Measurements from ENCODE around the gene ZNF433.

ZNF433 gene

DNA sequence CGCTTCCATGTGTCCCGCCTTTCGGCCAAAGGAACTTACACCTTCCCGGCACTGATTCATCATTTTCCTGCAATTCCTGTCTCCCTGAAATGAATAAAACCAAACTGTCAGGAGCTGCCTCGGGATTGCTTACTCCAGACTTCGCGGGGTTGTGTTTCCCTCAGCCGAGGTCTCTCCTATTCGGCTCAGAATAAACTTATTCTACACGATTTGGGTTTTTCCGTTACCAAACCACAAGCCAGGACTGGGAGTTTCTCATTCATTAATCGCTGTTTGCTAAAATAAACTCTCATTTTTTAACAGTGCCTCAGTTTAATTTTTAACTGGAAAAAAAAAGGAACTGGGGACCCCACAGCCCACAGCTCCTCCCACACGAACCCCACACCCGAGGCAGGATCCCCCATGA is 16.6 kb upstream of the ZNF433 start:
- H3K4me3 ChIP-seq, result peak overlapping the region; percentile 89
- H4K20me1 ChIP-seq, result no peaks in the 10 kb centered on the region
- peak overlapping the region; percentile 78 for H3K27ac ChIP-seq
- H3K36me3 ChIP-seq, result peaks cover 33% of the 10 kb centered on the region
- H3K4me1 ChIP-seq, result peaks cover 10% of the 10 kb centered on the region
- TF ChIP-seq Cebpa-rat (IDR thresholded peaks at IDR 0.05), result no peak
- peak overlapping the region; percentile 95 for H3K4me2 ChIP-seq
- H3K9ac ChIP-seq, result peak overlapping the region; percentile 84
- no peaks in the 10 kb centered on the region for H3K27me3 ChIP-seq
- peaks cover 38% of the 10 kb centered on the region for H3K9me3 ChIP-seq

DNA sequence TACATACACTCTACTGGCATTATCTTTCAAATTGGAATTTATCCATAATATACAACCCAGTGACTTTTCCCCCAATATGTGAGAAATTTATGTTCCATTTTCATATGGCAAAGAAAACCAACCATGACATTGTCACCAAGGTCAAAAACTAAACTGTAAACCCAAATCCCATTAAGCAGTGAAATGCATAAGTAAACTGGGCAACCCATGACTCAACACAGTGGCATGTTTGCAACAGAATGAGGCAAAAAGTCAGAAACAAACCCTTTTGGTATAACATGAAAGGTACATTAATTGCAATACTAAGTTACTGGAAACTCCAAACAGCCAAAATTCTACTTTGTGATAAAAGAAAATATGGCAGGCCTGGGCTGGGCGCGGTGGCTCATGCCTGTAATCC is 12.4 kb upstream of the ZNF433 start:
- H3K27ac ChIP-seq, result no peak overlapping the region
- H3K9ac ChIP-seq, result no peak overlapping the region
- H4K20me1 ChIP-seq, result no peaks in the 10 kb centered on the region
- no peaks in the 10 kb centered on the region for H3K27me3 ChIP-seq
- H3K36me3 ChIP-seq, result peaks cover 75% of the 10 kb centered on the region
- H3K4me1 ChIP-seq, result peaks cover 10% of the 10 kb centered on the region
- TF ChIP-seq Cebpa-rat (IDR thresholded peaks at IDR 0.05), result no peak
- H3K4me2 ChIP-seq, result no peak overlapping the region
- H3K4me3 ChIP-seq, result 0 out of 2 replicates have a peak overlapping the region, but pooled peaks have one; percentile 8
- H3K9me3 ChIP-seq, result peaks cover 80% of the 10 kb centered on the region

DNA sequence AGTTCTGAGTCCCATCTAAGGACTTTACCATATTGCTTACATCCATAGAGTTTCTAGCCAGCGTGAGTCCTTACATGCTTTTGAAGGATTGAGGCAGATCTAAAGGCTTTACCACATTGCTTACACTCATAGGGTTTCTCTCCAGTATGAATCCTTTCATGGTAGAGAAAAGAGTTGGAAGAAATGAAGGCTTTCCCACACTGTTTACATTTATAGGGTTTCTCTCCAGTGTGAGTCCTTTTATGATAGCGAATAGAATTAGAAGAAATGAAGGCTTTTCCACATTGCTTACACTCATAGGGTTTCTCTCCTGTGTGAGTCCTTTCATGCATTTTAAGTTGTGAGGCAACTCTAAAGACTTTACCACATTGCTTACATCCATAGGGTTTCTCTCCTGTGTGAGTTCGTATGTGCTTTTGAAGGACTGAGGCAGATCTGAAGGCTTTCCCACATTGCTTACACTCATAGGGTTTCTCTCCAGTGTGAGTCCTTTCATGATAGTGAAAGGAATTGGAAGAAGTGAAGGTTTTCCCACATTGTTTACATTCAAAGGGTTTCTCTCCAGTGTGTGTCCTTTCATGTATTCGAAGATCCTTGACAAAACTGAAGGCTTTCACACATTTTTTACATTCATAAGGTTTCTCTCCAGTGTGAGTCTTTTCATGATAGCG is 8.4 kb upstream of the ZNF433 start:
- Histone ChIP-seq H3K9me3 (peaks cover 100% of the 10 kb centered on the region), H3K27me3 (no peaks in the 10 kb centered on the region), H3K4me2 (no peak overlapping the region), H4K20me1 (no peaks in the 10 kb centered on the region), H3K36me3 (peaks cover 100% of the 10 kb centered on the region), H3K4me3 (peak overlapping the region; percentile 22), H3K4me1 (no peaks in the 10 kb centered on the region), H3K27ac (no peak overlapping the region), H3K9ac (no peak overlapping the region)
- no peak for TF ChIP-seq Cebpa-rat (IDR thresholded peaks at IDR 0.05)

DNA sequence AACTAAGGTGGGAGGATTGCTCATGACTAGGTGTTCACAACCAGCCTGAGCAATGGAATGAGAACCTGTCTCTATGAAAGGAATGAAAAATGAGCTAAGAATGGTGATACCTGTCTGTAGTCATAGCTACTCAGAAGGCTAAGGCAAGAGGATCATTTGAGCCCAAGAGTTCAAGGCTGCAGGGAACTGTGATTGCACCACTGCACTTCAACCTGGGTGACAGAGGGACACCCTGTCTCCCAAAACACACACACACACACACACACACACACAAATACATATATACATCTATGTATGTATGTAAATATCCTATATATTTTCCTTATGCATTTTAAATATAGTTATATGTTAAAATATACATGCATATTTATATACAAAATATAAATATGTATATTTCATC is 7.4 kb upstream of the ZNF433 start:
- H3K27ac ChIP-seq, result no peak overlapping the region
- no peaks in the 10 kb centered on the region for H3K27me3 ChIP-seq
- no peak overlapping the region for H3K9ac ChIP-seq
- no peaks in the 10 kb centered on the region for H4K20me1 ChIP-seq
- H3K4me3 ChIP-seq, result no peak overlapping the region
- H3K4me1 ChIP-seq, result no peaks in the 10 kb centered on the region
- no peak for TF ChIP-seq Cebpa-rat (IDR thresholded peaks at IDR 0.05)
- peaks cover 100% of the 10 kb centered on the region for H3K36me3 ChIP-seq
- no peak overlapping the region for H3K4me2 ChIP-seq
- peaks cover 100% of the 10 kb centered on the region for H3K9me3 ChIP-seq

DNA sequence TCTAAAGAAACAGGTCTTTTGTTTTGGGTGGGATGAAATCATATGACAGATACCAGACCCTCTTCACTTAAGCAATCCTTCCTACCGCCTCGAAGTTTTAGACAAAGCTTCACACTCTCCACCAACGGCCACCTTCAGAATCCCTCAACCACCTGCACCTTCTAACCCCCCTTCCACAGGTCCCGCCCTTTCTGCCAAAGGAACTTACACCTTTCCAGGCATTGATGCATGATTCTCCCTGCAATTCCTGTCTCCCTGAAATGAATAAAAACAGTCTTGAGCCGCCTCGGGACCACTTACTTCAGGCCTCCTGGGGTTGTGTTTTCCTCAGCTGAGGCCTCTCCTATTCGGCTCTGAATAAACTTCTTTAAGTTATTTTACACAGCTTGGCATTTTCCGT is 859 bp downstream of the ZNF433 start:
- no peak overlapping the region for H3K9ac ChIP-seq
- no peaks in the 10 kb centered on the region for H4K20me1 ChIP-seq
- no peak overlapping the region for H3K27ac ChIP-seq
- peak overlapping the region; percentile 69; the same call in 1 of the 2 replicates for H3K4me2 ChIP-seq
- peaks cover 18% of the 10 kb centered on the region for H3K27me3 ChIP-seq
- H3K4me3 ChIP-seq, result peak overlapping the region; percentile 68
- TF ChIP-seq Cebpa-rat (IDR thresholded peaks at IDR 0.05), result no peak
- peaks cover 66% of the 10 kb centered on the region for H3K36me3 ChIP-seq
- H3K9me3 ChIP-seq, result peaks cover 98% of the 10 kb centered on the region
- H3K4me1 ChIP-seq, result no peaks in the 10 kb centered on the region

DNA sequence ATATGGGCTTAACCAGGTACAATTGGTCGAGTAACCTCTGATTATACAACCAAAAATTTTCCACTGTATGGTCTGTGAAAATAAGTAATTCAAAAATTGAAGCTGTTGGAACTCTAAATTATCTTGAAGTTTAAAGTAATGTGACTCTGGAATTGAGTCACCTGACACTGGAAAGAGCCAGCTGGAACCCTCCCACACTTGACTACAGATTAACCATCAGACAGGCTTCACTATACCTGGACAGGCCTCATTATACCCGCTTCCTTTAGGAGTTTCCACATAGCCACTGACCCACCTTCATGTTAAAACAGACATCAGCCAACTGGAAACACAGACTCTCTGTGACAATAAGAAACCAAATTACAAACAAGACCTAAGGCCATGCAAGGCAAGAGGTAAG is 1.3 kb downstream of the ZNF433 start:
- Histone ChIP-seq H3K4me2 (no peak overlapping the region), H3K9me3 (peaks cover 98% of the 10 kb centered on the region), H3K36me3 (peaks cover 66% of the 10 kb centered on the region), H3K27me3 (peaks cover 18% of the 10 kb centered on the region), H3K27ac (no peak overlapping the region), H3K9ac (no peak overlapping the region), H3K4me3 (no peak overlapping the region), H4K20me1 (no peaks in the 10 kb centered on the region), H3K4me1 (no peaks in the 10 kb centered on the region)
- no peak for TF ChIP-seq Cebpa-rat (IDR thresholded peaks at IDR 0.05)

DNA sequence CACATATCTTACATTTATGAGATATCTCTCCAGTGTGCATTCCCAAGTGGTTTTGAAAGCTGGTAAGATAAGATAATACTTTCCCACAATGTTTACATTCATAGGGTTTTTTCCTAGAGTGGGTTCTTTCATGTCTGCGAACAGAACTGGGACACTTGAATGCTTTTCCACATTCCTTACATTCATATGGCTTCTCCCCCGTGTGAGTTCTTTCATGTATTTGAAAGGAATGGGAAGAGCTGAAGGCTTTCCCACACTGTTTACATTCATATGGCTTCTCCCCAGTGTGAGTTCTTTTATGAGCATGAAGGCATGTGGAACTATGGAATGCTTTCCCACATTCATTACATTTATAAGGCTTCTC is 19.7 kb downstream of the ZNF433 start:
- Histone ChIP-seq H4K20me1 (no peaks in the 10 kb centered on the region), H3K36me3 (peaks cover 98% of the 10 kb centered on the region), H3K4me2 (no peak overlapping the region), H3K4me1 (no peaks in the 10 kb centered on the region), H3K27me3 (no peaks in the 10 kb centered on the region), H3K9me3 (peaks cover 100% of the 10 kb centered on the region), H3K9ac (no peak overlapping the region), H3K27ac (no peak overlapping the region), H3K4me3 (peak overlapping the region; percentile 38)
- TF ChIP-seq Cebpa-rat (IDR thresholded peaks at IDR 0.05), result no peak

DNA sequence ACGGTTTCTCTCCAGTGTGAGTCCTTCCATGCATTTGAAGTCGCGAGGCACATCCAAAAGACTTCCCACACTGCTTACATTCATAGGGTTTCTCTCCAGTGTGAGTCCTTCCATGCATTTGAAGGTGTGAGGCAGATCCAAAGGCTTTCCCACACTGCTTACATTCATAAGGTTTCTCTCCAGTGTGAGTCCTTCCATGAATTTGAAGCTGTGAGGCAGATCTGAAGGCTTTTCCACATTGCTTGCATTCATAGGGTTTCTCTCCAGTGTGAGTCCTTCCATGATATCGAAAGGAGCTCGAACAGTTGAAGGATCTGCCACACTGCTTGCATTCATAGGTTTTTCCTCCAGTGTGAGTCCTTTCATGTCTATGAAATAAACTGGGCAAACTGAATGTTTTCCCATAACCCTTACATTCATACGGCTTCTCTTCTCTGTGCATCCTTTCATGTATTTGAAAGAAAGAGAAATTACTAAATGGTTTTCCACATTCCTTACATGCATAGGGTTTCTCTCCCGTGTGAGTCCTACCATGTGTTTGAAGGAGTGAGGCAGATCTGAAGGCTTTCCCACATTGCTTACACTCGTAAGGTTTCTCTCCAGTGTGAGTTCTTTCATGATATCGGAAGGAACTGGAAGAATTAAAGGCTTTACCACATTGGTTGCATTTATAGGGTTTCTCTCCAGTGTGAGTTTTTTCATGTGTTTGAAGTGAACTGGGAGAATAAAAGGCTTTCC is 20.3 kb downstream of the ZNF433 start:
- peaks cover 100% of the 10 kb centered on the region for H3K9me3 ChIP-seq
- H3K4me3 ChIP-seq, result peak overlapping the region; percentile 38
- peaks cover 98% of the 10 kb centered on the region for H3K36me3 ChIP-seq
- H3K9ac ChIP-seq, result no peak overlapping the region
- H3K4me2 ChIP-seq, result no peak overlapping the region
- H3K4me1 ChIP-seq, result no peaks in the 10 kb centered on the region
- no peak overlapping the region for H3K27ac ChIP-seq
- no peak for TF ChIP-seq Cebpa-rat (IDR thresholded peaks at IDR 0.05)
- no peaks in the 10 kb centered on the region for H3K27me3 ChIP-seq
- H4K20me1 ChIP-seq, result no peaks in the 10 kb centered on the region

DNA sequence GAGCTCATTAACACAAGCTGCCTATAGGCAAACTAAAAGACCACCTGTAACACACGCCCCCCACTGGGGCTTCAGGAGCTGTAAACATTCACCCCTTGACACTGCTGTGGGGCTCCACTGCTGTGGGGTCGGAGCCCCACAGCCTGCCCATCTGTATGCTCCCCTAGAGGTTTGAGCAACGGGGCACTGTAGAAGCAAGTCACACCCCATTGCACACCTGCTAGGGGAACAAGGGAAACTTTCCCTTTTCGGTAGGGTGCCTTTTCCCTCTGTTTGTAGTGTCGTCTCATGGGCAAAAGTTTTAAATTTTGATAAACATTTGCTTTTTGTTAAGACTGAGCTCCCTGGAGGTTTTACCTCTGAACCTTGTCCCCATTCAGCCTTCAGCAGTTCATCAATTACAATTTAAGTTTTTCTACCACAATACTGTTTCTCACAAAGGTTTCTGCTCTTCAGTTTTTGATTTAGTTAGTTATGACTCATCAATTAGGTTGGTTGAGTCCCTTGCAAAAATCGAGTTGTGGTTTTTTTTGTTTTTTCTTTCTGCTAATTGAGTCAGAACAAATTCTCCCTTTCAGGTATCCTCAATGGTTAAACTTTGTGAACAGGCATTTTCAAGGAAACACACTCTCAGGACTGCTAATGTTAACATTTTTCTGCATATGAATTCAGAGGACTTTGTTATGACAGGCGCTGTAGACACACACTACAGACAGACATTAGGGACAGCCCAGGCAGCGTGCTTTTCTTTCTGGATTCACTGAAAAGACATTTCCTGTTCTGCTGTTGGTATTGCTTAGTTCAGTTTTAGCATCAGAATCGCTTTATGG is 35.1 kb downstream of the ZNF433 start:
- H3K4me1 ChIP-seq, result peaks cover 21% of the 10 kb centered on the region
- no peaks in the 10 kb centered on the region for H3K27me3 ChIP-seq
- peak overlapping the region; percentile 20 for H3K27ac ChIP-seq
- peaks cover 18% of the 10 kb centered on the region for H4K20me1 ChIP-seq
- H3K4me3 ChIP-seq, result no peak overlapping the region
- peak overlapping the region; percentile 66 for H3K4me2 ChIP-seq
- TF ChIP-seq Cebpa-rat (IDR thresholded peaks at IDR 0.05), result no peak
- H3K36me3 ChIP-seq, result peaks cover 86% of the 10 kb centered on the region
- H3K9ac ChIP-seq, result no peak overlapping the region; the same call in 1 of the 2 replicates
- peaks cover 87% of the 10 kb centered on the region for H3K9me3 ChIP-seq

Measured in BLaER1 (cell line).